K562 (cell line): ENCODE results near the gene GRIP1.

ENCODE experiments used
- ESRRA ChIP-seq: fragments of 450-650 bp; IDR thresholded peaks from 2 replicates; pipeline ENCODE4 v1.6.1; 2014; ENCODE audit warnings: low read depth, mild to moderate bottlenecking, moderate library complexity, borderline replicate concordance
- JUNB ChIP-seq: fragments of 450-650 bp; formaldehyde crosslinking; conservative IDR thresholded peaks from 2 replicates; pipeline ENCODE4 v1.4.0; 2020; ENCODE audit warnings: mild to moderate bottlenecking
- RNF2 ChIP-seq: sonication (generic); IDR thresholded peaks from 2 replicates; pipeline ENCODE4 v1.6.1; 2016
- SETDB1 ChIP-seq: IDR thresholded peaks from one replicate; pipeline ENCODE4 v1.6.1; 2012; ENCODE audit warnings: low read length, control low read depth, inconsistent platforms
- TF ChIP-seq, protein P1 (sequence below), 2 experiments: fragments of 450-650 bp; IDR thresholded peaks; 2 replicates each; pipeline ENCODE4 v1.6.1; 2018; ENCODE audit warnings: mild to moderate bottlenecking in 2 of 2, low read depth in 1 of 2; ENCODE audit not compliant: partially characterized antibody in 2 of 2
- TF ChIP-seq, protein P2 (sequence below): IDR thresholded peaks from 3 replicates; pipeline ENCODE4 v1.6.1; 2011; ENCODE audit warnings: borderline replicate concordance, mild to moderate bottlenecking, moderate library complexity; ENCODE audit not compliant: insufficient read length; ENCODE audit errors: extremely low read depth
- TF ChIP-seq, protein P3 (sequence below): IDR thresholded peaks from 2 replicates; pipeline ENCODE4 v1.6.1; 2012; ENCODE audit warnings: low read depth, low read length, improper control_type of control experiment, borderline replicate concordance

DNA sequence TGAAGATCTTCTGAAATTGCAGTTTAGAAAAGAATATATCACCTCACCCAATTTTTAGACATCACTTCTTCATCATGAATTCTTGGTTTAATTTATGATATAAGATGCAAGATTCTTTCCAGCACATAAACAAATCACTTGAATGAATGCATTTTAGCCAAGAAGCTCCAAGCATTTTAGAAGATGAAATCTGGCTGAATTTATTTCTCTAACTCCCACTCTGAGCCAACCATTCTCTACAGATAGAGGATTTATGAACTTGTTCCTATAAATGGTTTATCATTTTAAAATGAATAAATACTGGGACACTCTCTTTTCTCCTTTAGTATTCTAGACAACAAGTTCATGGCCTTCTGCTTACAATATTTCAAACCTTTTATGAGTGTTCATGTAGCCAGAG lies 71.7 kb downstream of the GRIP1 start:
- TF ChIP-seq SETDB1 (no peak), JUNB (no peak), RNF2 (no peak), ESRRA (no peak)
- TF ChIP-seq, protein P1, sequence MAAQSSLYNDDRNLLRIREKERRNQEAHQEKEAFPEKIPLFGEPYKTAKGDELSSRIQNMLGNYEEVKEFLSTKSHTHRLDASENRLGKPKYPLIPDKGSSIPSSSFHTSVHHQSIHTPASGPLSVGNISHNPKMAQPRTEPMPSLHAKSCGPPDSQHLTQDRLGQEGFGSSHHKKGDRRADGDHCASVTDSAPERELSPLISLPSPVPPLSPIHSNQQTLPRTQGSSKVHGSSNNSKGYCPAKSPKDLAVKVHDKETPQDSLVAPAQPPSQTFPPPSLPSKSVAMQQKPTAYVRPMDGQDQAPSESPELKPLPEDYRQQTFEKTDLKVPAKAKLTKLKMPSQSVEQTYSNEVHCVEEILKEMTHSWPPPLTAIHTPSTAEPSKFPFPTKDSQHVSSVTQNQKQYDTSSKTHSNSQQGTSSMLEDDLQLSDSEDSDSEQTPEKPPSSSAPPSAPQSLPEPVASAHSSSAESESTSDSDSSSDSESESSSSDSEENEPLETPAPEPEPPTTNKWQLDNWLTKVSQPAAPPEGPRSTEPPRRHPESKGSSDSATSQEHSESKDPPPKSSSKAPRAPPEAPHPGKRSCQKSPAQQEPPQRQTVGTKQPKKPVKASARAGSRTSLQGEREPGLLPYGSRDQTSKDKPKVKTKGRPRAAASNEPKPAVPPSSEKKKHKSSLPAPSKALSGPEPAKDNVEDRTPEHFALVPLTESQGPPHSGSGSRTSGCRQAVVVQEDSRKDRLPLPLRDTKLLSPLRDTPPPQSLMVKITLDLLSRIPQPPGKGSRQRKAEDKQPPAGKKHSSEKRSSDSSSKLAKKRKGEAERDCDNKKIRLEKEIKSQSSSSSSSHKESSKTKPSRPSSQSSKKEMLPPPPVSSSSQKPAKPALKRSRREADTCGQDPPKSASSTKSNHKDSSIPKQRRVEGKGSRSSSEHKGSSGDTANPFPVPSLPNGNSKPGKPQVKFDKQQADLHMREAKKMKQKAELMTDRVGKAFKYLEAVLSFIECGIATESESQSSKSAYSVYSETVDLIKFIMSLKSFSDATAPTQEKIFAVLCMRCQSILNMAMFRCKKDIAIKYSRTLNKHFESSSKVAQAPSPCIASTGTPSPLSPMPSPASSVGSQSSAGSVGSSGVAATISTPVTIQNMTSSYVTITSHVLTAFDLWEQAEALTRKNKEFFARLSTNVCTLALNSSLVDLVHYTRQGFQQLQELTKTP (IDR thresholded peaks at IDR 0.05; ENCODE audit: low read depth in 1 of 2, partially characterized antibody in 2 of 2): no peak
- TF ChIP-seq, protein P2, sequence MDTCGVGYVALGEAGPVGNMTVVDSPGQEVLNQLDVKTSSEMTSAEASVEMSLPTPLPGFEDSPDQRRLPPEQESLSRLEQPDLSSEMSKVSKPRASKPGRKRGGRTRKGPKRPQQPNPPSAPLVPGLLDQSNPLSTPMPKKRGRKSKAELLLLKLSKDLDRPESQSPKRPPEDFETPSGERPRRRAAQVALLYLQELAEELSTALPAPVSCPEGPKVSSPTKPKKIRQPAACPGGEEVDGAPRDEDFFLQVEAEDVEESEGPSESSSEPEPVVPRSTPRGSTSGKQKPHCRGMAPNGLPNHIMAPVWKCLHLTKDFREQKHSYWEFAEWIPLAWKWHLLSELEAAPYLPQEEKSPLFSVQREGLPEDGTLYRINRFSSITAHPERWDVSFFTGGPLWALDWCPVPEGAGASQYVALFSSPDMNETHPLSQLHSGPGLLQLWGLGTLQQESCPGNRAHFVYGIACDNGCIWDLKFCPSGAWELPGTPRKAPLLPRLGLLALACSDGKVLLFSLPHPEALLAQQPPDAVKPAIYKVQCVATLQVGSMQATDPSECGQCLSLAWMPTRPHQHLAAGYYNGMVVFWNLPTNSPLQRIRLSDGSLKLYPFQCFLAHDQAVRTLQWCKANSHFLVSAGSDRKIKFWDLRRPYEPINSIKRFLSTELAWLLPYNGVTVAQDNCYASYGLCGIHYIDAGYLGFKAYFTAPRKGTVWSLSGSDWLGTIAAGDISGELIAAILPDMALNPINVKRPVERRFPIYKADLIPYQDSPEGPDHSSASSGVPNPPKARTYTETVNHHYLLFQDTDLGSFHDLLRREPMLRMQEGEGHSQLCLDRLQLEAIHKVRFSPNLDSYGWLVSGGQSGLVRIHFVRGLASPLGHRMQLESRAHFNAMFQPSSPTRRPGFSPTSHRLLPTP: no peak
- TF ChIP-seq, protein P3, sequence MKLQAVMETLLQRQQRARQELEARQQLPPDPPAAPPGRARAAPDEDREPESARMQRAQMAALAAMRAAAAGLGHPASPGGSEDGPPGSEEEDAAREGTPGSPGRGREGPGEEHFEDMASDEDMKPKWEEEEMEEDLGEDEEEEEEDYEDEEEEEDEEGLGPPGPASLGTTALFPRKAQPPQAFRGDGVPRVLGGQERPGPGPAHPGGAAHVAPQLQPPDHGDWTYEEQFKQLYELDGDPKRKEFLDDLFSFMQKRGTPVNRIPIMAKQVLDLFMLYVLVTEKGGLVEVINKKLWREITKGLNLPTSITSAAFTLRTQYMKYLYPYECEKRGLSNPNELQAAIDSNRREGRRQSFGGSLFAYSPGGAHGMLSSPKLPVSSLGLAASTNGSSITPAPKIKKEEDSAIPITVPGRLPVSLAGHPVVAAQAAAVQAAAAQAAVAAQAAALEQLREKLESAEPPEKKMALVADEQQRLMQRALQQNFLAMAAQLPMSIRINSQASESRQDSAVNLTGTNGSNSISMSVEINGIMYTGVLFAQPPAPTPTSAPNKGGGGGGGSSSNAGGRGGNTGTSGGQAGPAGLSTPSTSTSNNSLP: no peak
